Measurements from ENCODE around the gene LSM6. TPM values are rescaled to one million over a fixed set of nuclear protein-coding genes. Genes with fewer than 3 reads are reported as not detected.

The LSM6 gene
- polyA plus RNA-seq, 2 of the 4 experiments (the other 2 are of a cell fraction), result 25.3 to 57.8 TPM

DNA sequence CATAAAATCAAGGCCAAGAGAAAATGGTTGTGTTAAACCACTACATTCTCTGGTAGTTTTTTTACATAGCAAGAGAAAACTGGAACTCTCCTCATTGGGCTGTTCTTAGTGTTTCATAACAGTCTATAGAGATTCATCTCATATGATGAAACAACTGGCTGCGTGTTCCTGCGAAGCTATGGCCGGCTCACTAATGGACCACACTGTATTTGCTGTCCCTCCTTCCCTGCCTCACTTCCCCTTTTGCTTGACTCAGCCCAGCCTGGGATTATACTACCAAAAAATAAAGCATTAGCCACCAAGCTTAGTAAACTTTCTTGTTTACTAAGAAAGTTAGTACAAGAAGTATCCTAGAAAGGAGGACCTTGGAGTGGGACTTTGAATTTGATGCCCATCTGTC lies 31.6 kb upstream of the LSM6 start (continued):
- TF ChIP-seq HMGXB4 (CRISPR knock-in tag; IDR thresholded peaks at IDR 0.05; ENCODE audit: borderline replicate concordance) (no peak), FOXS1 (CRISPR knock-in tag; IDR thresholded peaks at IDR 0.05) (no peak), BHLHE40 (IDR thresholded peaks at IDR 0.05; ENCODE audit: low read depth, low read length) (no peak)

DNA sequence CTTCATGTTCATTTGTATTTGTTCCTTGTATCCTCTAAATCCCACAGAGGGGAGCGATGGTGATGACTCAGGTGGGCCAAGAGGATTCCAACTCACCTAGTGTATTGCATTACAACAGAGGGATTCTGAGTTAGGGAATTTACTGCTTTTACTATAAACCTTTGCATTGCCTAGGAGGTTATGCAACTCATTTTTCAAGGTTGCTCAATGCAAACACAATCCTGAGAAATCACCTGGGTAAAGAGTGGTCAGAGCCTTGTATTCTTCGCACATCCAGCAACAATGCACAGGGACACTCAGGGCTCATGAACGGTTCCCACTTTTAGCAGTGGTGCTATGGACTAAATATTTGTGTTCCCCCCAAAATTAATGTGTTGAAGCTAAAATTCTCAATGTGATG lies 28.6 kb upstream of the LSM6 start:
- H3K27ac ChIP-seq, result no peak overlapping the region
- FAIRE-seq, result no peak
- WGBS (ENCODE audit: missing lambda C conversion rate), result 44% methylated on average over 3 of the region's 3 CpGs
- H3K9me3 ChIP-seq, result no peaks in the 10 kb centered on the region
- no peak overlapping the region for H3K4me3 ChIP-seq
- no peaks in the 10 kb centered on the region for H3K4me1 ChIP-seq
- CTCF ChIA-PET, result no interaction called here
- ATAC-seq, result no peak
- no peak for DNase-seq (ENCODE audit: low read depth in 1 of 2, low spot score in 1 of 2)
- TF ChIP-seq KDM1A (IDR thresholded peaks at IDR 0.05; ENCODE audit: low read depth) (no peak), SMC3 (IDR thresholded peaks at IDR 0.05) (no peak), CBX8 (IDR thresholded peaks at IDR 0.05) (no peak), FOSL2 (IDR thresholded peaks at IDR 0.05) (no peak), FOSL2 (CRISPR knock-in tag; IDR thresholded peaks at IDR 0.05) (no peak), HOXB5 (CRISPR knock-in tag; IDR thresholded peaks at IDR 0.05) (no peak), HEYL (CRISPR knock-in tag; IDR thresholded peaks at IDR 0.05) (no peak), ZSCAN20 (CRISPR knock-in tag; IDR thresholded peaks at IDR 0.05) (no peak), TP53 (CRISPR knock-in tag; IDR thresholded peaks at IDR 0.05) (no peak), RNF2 (IDR thresholded peaks at IDR 0.05; ENCODE audit: borderline replicate concordance, low read depth) (no peak), RCOR1 (IDR thresholded peaks at IDR 0.05; ENCODE audit: low read depth, low read length) (no peak), ESRRA (IDR thresholded peaks at IDR 0.05; ENCODE audit: borderline replicate concordance, low read length) (no peak), GATA3 (IDR thresholded peaks at IDR 0.05; ENCODE audit: borderline replicate concordance) (no peak), JUN (IDR thresholded peaks at IDR 0.05) (no peak)
- TF ChIP-seq, protein P1, sequence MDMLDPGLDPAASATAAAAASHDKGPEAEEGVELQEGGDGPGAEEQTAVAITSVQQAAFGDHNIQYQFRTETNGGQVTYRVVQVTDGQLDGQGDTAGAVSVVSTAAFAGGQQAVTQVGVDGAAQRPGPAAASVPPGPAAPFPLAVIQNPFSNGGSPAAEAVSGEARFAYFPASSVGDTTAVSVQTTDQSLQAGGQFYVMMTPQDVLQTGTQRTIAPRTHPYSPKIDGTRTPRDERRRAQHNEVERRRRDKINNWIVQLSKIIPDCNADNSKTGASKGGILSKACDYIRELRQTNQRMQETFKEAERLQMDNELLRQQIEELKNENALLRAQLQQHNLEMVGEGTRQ (IDR thresholded peaks at IDR 0.05), result no peak
- POLR2A ChIA-PET, result no interaction called here
- H3K4me2 ChIP-seq, result no peak overlapping the region

DNA sequence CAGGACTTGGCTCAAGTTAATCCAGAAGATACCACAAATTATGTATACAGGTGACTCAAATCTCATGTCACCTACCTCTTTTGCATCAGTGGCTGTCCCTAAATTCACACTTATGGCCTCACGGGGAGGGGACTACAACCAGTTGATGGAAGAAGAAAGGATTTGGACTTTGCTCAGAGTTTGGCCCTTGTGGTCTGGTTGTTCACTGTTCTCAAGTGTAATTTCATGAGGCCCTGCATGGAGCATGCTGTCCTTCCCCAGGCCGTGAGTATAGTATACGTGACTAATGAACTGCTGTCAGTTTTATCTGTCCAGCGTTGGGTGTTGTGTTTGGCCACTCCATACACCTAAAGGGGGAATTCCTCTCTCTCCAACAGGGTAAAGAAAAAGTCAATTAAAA lies 27.5 kb upstream of the LSM6 start:
- Histone ChIP-seq H3K9me3 (no peaks in the 10 kb centered on the region), H3K27ac (no peak overlapping the region), H3K4me1 (no peaks in the 10 kb centered on the region), H3K4me2 (no peak overlapping the region), H3K4me3 (no peak overlapping the region)
- ATAC-seq, result no peak
- WGBS (ENCODE audit: missing lambda C conversion rate), result 62% methylated on average over 1 of the region's 4 CpGs
- POLR2A ChIA-PET, result no interaction called here
- CTCF ChIA-PET, result no interaction called here
- no peak for DNase-seq (ENCODE audit: low read depth in 1 of 2, low spot score in 1 of 2)
- no peak for TF ChIP-seq MAFK (IDR thresholded peaks at IDR 0.05; ENCODE audit: partially characterized antibody)
- TF ChIP-seq CBX8 (IDR thresholded peaks at IDR 0.05), result no peak
- TF ChIP-seq CHD2 (IDR thresholded peaks at IDR 0.05; ENCODE audit: low read length, partially characterized antibody), result no peak
- TF ChIP-seq E2F6 (IDR thresholded peaks at IDR 0.05; ENCODE audit: borderline replicate concordance, low read depth), result no peak
- TF ChIP-seq FOXS1 (CRISPR knock-in tag; IDR thresholded peaks at IDR 0.05), result no peak
- TF ChIP-seq FOSB (CRISPR knock-in tag; IDR thresholded peaks at IDR 0.05), result no peak
- TF ChIP-seq HEYL (CRISPR knock-in tag; IDR thresholded peaks at IDR 0.05), result no peak
- TF ChIP-seq BHLHE40 (IDR thresholded peaks at IDR 0.05; ENCODE audit: low read depth, low read length), result no peak
- no peak for TF ChIP-seq REST (IDR thresholded peaks at IDR 0.05)
- no peak for TF ChIP-seq SREBF2 (IDR thresholded peaks at IDR 0.05)
- no peak for TF ChIP-seq TP53 (CRISPR knock-in tag; IDR thresholded peaks at IDR 0.05)
- TF ChIP-seq, protein P2, sequence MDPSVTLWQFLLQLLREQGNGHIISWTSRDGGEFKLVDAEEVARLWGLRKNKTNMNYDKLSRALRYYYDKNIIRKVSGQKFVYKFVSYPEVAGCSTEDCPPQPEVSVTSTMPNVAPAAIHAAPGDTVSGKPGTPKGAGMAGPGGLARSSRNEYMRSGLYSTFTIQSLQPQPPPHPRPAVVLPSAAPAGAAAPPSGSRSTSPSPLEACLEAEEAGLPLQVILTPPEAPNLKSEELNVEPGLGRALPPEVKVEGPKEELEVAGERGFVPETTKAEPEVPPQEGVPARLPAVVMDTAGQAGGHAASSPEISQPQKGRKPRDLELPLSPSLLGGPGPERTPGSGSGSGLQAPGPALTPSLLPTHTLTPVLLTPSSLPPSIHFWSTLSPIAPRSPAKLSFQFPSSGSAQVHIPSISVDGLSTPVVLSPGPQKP (IDR thresholded peaks at IDR 0.05; ENCODE audit: low read depth, low read length), result no peak
- TF ChIP-seq ZC3H11A (IDR thresholded peaks at IDR 0.05), result no peak
- no peak for FAIRE-seq

All from A549 (cell line).